IMR-90 (cell line): ENCODE measurements around the gene IQSEC3. TPM values are rescaled to one million over a fixed set of nuclear protein-coding genes. Genes with fewer than 3 reads are reported as not detected.

ENCODE experiments used
- ATAC-seq: fragments of 200-7000 bp; cut with Tn5 transposase; 2 replicates; pipeline ENCODE4 v1.9.1; 2020; ENCODE audit warnings: low read depth, mild to moderate bottlenecking, moderate library complexity
- BruUV-seq: library from RNA; stranded (reverse); fragments of 400-500 nt; replicated peaks from 2 replicates; lab custom pipeline; 2021; lab: Mats Ljungman, UMichigan
- CTCF ChIA-PET: fragments of 300-600 bp; formaldehyde crosslinking; extraction: SDS; loops from one replicate; lab custom pipeline; 2021; ENCODE audit warnings: antibody characterized with exemption; lab: Yijun Ruan, JAX
- POLR2A ChIA-PET: fragments of 300-600 bp; sonication (Branson Sonifier 250); formaldehyde crosslinking; loops from one replicate; lab custom pipeline; 2022; ENCODE audit warnings: antibody characterized with exemption; ENCODE audit not compliant: unreplicated experiment; lab: Charles Lee
- DNase-seq: peaks from one replicate; pipeline ENCODE4 v3.0.0; 2013
- H2AFZ ChIP-seq: replicated peaks from 2 replicates; pipeline ENCODE3; 2013; ENCODE audit warnings: low read length, mild to moderate bottlenecking; ENCODE audit not compliant: poor library complexity
- H2AK5ac ChIP-seq: 2 replicates; pipeline ENCODE4 v1.6.1; 2013; ENCODE audit warnings: low read depth, low read length, inconsistent platforms
- H2AK9ac ChIP-seq: replicated peaks from 2 replicates; pipeline ENCODE3; 2013; ENCODE audit warnings: mild to moderate bottlenecking, low read depth, low read length, moderate library complexity; ENCODE audit not compliant: poor library complexity
- H2BK120ac ChIP-seq: 2 replicates; pipeline ENCODE4 v1.6.1; 2013; ENCODE audit warnings: low read depth, low read length, inconsistent platforms
- H2BK15ac ChIP-seq: 3 replicates; pipeline ENCODE4 v1.6.1; 2013; ENCODE audit warnings: low read depth, low read length, inconsistent platforms
- H2BK20ac ChIP-seq: 2 replicates; pipeline ENCODE4 v1.6.1; 2013; ENCODE audit warnings: low read depth, mild to moderate bottlenecking, inconsistent platforms, low read length, moderate library complexity
- H2BK5ac ChIP-seq: 2 replicates; pipeline ENCODE4 v1.6.1; 2013; ENCODE audit warnings: mild to moderate bottlenecking, low read depth, low read length, inconsistent platforms; ENCODE audit not compliant: poor library complexity, severe bottlenecking
- H3K14ac ChIP-seq: replicated peaks from 2 replicates; pipeline ENCODE4 v1.6.1; 2013; ENCODE audit warnings: low read depth, low read length, inconsistent platforms
- H3K18ac ChIP-seq: 2 replicates; pipeline ENCODE4 v1.6.1; 2013; ENCODE audit warnings: low read depth, low read length, control low read depth
- H3K23ac ChIP-seq: 2 replicates; pipeline ENCODE4 v1.6.1; 2013; ENCODE audit warnings: low read depth, low read length, inconsistent platforms
- H3K27ac ChIP-seq: 2 replicates; pipeline ENCODE4 v1.5.1; 2013; ENCODE audit warnings: mild to moderate bottlenecking, control low read depth, low read length; ENCODE audit not compliant: insufficient read depth
- H3K27me3 ChIP-seq: 2 replicates; pipeline ENCODE4 v1.6.1; 2013; ENCODE audit warnings: low read length; ENCODE audit not compliant: control insufficient read depth, insufficient read depth
- H3K36me3 ChIP-seq: 2 replicates; pipeline ENCODE4 v1.6.1; 2013; ENCODE audit warnings: low read length, mixed read lengths; ENCODE audit not compliant: control insufficient read depth, insufficient read depth
- H3K4ac ChIP-seq: 2 replicates; pipeline ENCODE4 v1.6.1; 2013; ENCODE audit warnings: low read depth, low read length, inconsistent platforms
- H3K4me1 ChIP-seq: 2 replicates; pipeline ENCODE4 v1.6.1; 2013; ENCODE audit warnings: low read length, mixed read lengths; ENCODE audit not compliant: control insufficient read depth, insufficient read depth
- H3K4me2 ChIP-seq: 2 replicates; pipeline ENCODE4 v1.6.1; 2013; ENCODE audit warnings: low read depth, mild to moderate bottlenecking, control low read depth, low read length, moderate library complexity
- H3K4me3 ChIP-seq: 2 replicates; pipeline ENCODE4 v1.5.1; 2013; ENCODE audit warnings: low read depth, mild to moderate bottlenecking, control low read depth, low read length, moderate library complexity; ENCODE audit not compliant: insufficient read depth
- H3K56ac ChIP-seq: 2 replicates; pipeline ENCODE4 v1.6.1; 2013; ENCODE audit warnings: low read length, inconsistent platforms; ENCODE audit not compliant: insufficient read depth; ENCODE audit errors: extremely low read depth
- H3K79me1 ChIP-seq, 2 experiments: 2 replicates each; pipeline ENCODE4 v1.6.1; 2013; ENCODE audit warnings: low read length in 2 of 2, inconsistent platforms in 1 of 2, low read depth in 1 of 2
- H3K9ac ChIP-seq: 2 replicates; pipeline ENCODE4 v1.6.1; 2013; ENCODE audit warnings: low read depth, low read length, control low read depth
- H3K9me1 ChIP-seq: 2 replicates; pipeline ENCODE4 v1.6.1; 2013; ENCODE audit warnings: low read length, inconsistent platforms; ENCODE audit not compliant: insufficient read depth
- H3K9me3 ChIP-seq: 2 replicates; pipeline ENCODE4 v1.6.1; 2013; ENCODE audit warnings: low read length; ENCODE audit not compliant: control insufficient read depth, insufficient read depth
- H4K20me1 ChIP-seq: 2 replicates; pipeline ENCODE4 v1.6.1; 2013; ENCODE audit warnings: low read length, inconsistent platforms; ENCODE audit not compliant: insufficient read depth
- H4K5ac ChIP-seq: 2 replicates; pipeline ENCODE4 v1.6.1; 2013; ENCODE audit warnings: mild to moderate bottlenecking, low read depth, low read length, control low read depth
- H4K8ac ChIP-seq, 2 experiments: 2 replicates each; pipeline ENCODE4 v1.6.1; 2013; ENCODE audit warnings: low read depth in 2 of 2, low read length in 2 of 2, control low read depth in 1 of 2, inconsistent platforms in 1 of 2
- H4K91ac ChIP-seq: 2 replicates; pipeline ENCODE4 v1.6.1; 2013; ENCODE audit warnings: low read depth, low read length, inconsistent platforms; ENCODE audit not compliant: insufficient read depth
- BHLHE40 ChIP-seq: fragments of 150-350 bp; IDR thresholded peaks from 2 replicates; pipeline ENCODE4 v1.6.1; 2016; ENCODE audit warnings: mild to moderate bottlenecking, low read depth, low read length
- CEBPB ChIP-seq: IDR thresholded peaks from 2 replicates; pipeline ENCODE4 v1.6.1; 2012; ENCODE audit warnings: low read depth, low read length, improper control_type of control experiment
- CHD1 ChIP-seq: IDR thresholded peaks from 2 replicates; pipeline ENCODE4 v1.6.1; 2012; ENCODE audit warnings: low read depth, low read length, improper control_type of control experiment
- CTCF ChIP-seq: conservative IDR thresholded peaks from 2 replicates; pipeline ENCODE4 v1.5.1; 2012; ENCODE audit warnings: mild to moderate bottlenecking, low read depth, low read length, improper control_type of control experiment
- ELK1 ChIP-seq: fragments of 150-350 bp; IDR thresholded peaks from 2 replicates; pipeline ENCODE4 v1.6.1; 2016; ENCODE audit warnings: low read depth, mild to moderate bottlenecking, low read length, moderate library complexity, borderline replicate concordance
- FOS ChIP-seq: fragments of 150-350 bp; IDR thresholded peaks from 2 replicates; pipeline ENCODE4 v1.6.1; 2016; ENCODE audit warnings: low read depth, low read length
- MAFK ChIP-seq: IDR thresholded peaks from 2 replicates; pipeline ENCODE4 v1.6.1; 2012; ENCODE audit warnings: low read depth, low read length, improper control_type of control experiment
- MAZ ChIP-seq: IDR thresholded peaks from 2 replicates; pipeline ENCODE4 v1.6.1; 2012; ENCODE audit warnings: low read depth, mild to moderate bottlenecking, low read length, improper control_type of control experiment, moderate library complexity, borderline replicate concordance
- MXI1 ChIP-seq: IDR thresholded peaks from 2 replicates; pipeline ENCODE4 v1.6.1; 2012; ENCODE audit warnings: low read depth, mild to moderate bottlenecking, low read length, moderate library complexity, borderline replicate concordance
- NFE2L2 ChIP-seq: fragments of 150-350 bp; IDR thresholded peaks from 2 replicates; pipeline ENCODE4 v1.6.1; 2016; ENCODE audit warnings: low read depth, mild to moderate bottlenecking, low read length
- POLR2A ChIP-seq: IDR thresholded peaks from 2 replicates; pipeline ENCODE4 v1.6.1; 2012; ENCODE audit warnings: mild to moderate bottlenecking, low read depth, low read length
- RAD21 ChIP-seq: IDR thresholded peaks from 2 replicates; pipeline ENCODE4 v1.6.1; 2012; ENCODE audit warnings: low read length, improper control_type of control experiment
- RCOR1 ChIP-seq: IDR thresholded peaks from 2 replicates; pipeline ENCODE4 v1.6.1; 2012; ENCODE audit warnings: mild to moderate bottlenecking, low read length, improper control_type of control experiment; ENCODE audit not compliant: insufficient replicate concordance
- RFX5 ChIP-seq: IDR thresholded peaks from 2 replicates; pipeline ENCODE4 v1.8.0; 2012; ENCODE audit warnings: low read depth, mild to moderate bottlenecking, low read length, moderate library complexity
- SMC3 ChIP-seq: fragments of 150-350 bp; IDR thresholded peaks from 2 replicates; pipeline ENCODE4 v1.6.1; 2016; ENCODE audit warnings: low read depth, mild to moderate bottlenecking, antibody characterized with exemption, low read length, moderate library complexity
- USF2 ChIP-seq: fragments of 150-350 bp; IDR thresholded peaks from 2 replicates; pipeline ENCODE4 v1.6.1; 2017; ENCODE audit warnings: mild to moderate bottlenecking, antibody characterized with exemption, low read length, low read depth
- whole genome bisulfite sequencing, 2 experiments: methylation state at CpG; one replicate each; pipeline versions ENCODE4 v1.1.5 to v1.1.7; 2013; ENCODE audit warnings: missing lambda C conversion rate in 2 of 2; ENCODE audit not compliant: insufficient read length in 1 of 2; ENCODE audit errors: extremely low coverage in 2 of 2; 5-methylcytosine and 5-hydroxymethylcytosine counted together
- dilution Hi-C: fragments of 300-500 bp; cut with HindIII; formaldehyde crosslinking; loops from one replicate; pipeline ENCODE4 v1.14.3; 2018; ENCODE audit warnings: low sequenced_read_pairs; ENCODE audit not compliant: unreplicated experiment
- in situ Hi-C: fragments of 300-500 bp; cut with MboI; formaldehyde crosslinking; loops from 3 replicates; pipeline ENCODE4 v1.14.3; 2019; ENCODE audit warnings: low sequenced_read_pairs, inconsistent platforms, mixed read lengths
- intact Hi-C: fragments of 100-400 bp; cut with micrococcal nuclease; formaldehyde crosslinking; loops from 2 replicates; pipeline ENCODE4 v1.10.0; 2022
- polyA plus RNA-seq, 3 experiments: library from polyadenylated mRNA; depleted of rRNA; stranded (reverse); fragments of >200 nt; gene quantifications; 2 replicates each; pipeline ENCODE4 v1.2.3, GENCODE V29; 2012; ENCODE audit warnings: low replicate concordance in 1 of 3
- total RNA-seq: library from RNA; depleted of rRNA; stranded (reverse); fragments of >200 nt; gene quantifications from 2 replicates; pipeline ENCODE4 v1.2.3, GENCODE V29; 2012

IQSEC3 gene
- total and polyA plus RNA-seq, 2 of the 4 experiments (the other 2 are of a cell fraction) = 0.10 TPM; not detected in 1

- no TSS peak for BruUV-seq
- DNase-seq (no peak), ATAC-seq (no peak)
- H3K4me1 ChIP-seq = no peaks in the 10 kb centered on the region
- H2BK5ac ChIP-seq = no peak overlapping the region
- H3K56ac ChIP-seq = no peak overlapping the region
- H3K9me3 ChIP-seq = peaks cover 2% of the 10 kb centered on the region; the same call in 1 of the 2 replicates
- H3K79me1 ChIP-seq = no peaks in the 10 kb centered on the region
- no CpG with 5 or more reads among the region's 15 CpGs for WGBS, 2 experiments
- no peak overlapping the region for H4K91ac ChIP-seq
- no peak overlapping the region for H2BK20ac ChIP-seq
- no peak overlapping the region for H3K4ac ChIP-seq
- in situ Hi-C loops (no loop called here), intact Hi-C loops (no loop called here), dilution Hi-C loops (no loop called here)
- no peak overlapping the region for H3K4me2 ChIP-seq
- H2AK9ac ChIP-seq = no peak overlapping the region
- no peak overlapping the region for H2BK15ac ChIP-seq
- no peak overlapping the region for H2AK5ac ChIP-seq
- H3K27me3 ChIP-seq = peaks cover 56% of the 10 kb centered on the region
- no peak overlapping the region for H3K9ac ChIP-seq
- H4K8ac ChIP-seq = no peak overlapping the region
- H3K14ac ChIP-seq = no peak overlapping the region
- H4K5ac ChIP-seq = no peak overlapping the region
- no peaks in the 10 kb centered on the region for H3K36me3 ChIP-seq
- no peak overlapping the region for H3K4me3 ChIP-seq
- H3K9me1 ChIP-seq = peaks cover 1% of the 10 kb centered on the region; the same call in 1 of the 2 replicates
- H3K18ac ChIP-seq = no peak overlapping the region
- TF ChIP-seq CEBPB (no peak), POLR2A (no peak), SMC3 (no peak), RCOR1 (no peak), MAZ (no peak), FOS (no peak), BHLHE40 (no peak), RAD21 (no peak), NFE2L2 (no peak), CHD1 (no peak), RFX5 (no peak), MXI1 (no peak), USF2 (no peak), MAFK (no peak), CTCF (no peak), ELK1 (no peak)
- ChIA-PET POLR2A (no interaction called here), CTCF (no interaction called here)
- H2AFZ ChIP-seq = no peak overlapping the region
- no peak overlapping the region for H3K27ac ChIP-seq
- H2BK120ac ChIP-seq = no peak overlapping the region
- no peak overlapping the region for H3K23ac ChIP-seq
- H4K20me1 ChIP-seq = no peaks in the 10 kb centered on the region
These were observed 129.4 kb downstream of the IQSEC3 start for GRCh38 chr12:195951-196350.
